CD4-positive, alpha-beta T cell treated with Interleukin-15 for 4 hours (primary cell): ENCODE data around the gene MITF.

Experiments used
- DNase-seq: peaks from one replicate; pipeline ENCODE4 v3.0.0-alpha.2; 2020; ENCODE audit warnings: low spot score

MITF gene

DNA sequence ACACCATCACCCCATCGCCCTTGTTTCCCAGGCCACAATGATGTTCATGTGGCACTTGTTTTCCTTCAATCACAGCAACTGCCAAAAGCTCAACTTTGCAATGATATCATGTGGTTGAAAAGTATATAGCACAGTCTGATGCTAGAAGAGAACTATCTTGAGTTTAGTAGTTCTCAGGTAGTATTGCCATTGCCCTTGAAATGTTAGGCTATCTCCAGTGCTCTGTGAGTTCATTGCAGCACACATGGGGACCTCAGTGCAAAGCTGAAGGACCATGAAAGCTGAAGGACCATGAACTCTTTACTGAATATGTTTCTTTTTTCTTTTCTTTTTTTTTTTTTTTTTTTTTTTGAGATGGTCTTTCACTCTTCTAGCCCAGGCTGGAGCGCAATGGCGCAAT, 224.4 kb downstream of the MITF start:
- no peak for DNase-seq

DNA sequence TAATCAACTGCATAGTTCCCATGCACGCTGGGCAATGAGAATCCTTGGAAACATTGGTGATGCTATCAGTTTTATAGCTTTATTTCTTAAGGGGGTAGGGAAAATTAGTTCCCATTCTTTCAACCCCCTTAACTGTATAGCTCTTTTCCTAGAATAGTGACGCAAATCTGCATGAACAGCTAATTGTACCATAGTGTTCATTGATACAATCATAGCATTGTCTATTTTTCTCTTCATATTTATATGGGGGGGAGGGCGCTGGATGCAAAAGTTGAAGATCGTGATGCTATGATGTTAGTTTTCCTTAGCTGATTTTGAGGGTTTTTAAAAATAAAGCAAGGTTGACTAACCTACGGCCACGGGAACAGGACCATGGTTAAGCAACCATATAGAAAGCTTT, 227.9 kb downstream of the MITF start:
- DNase-seq: no peak

DNA sequence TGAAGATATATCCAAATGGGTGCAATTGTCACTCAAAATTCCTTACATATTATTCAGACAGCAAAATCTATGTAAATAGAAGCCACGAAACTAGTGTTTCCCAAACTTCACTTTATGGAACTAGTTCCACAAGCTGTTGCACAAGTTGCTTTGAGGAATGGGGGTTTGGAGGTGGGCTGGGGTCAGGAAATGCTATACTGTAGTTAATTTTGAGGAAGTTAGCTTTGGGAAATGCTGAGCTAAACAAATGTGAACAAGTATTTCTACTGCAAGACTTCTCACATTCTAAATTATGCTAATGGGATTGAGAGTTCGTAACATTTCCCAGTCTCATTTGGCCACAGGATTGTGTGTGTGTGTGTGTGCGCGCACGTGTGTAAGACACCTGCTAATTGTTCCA, 231.6 kb downstream of the MITF start:
- no peak for DNase-seq

DNA sequence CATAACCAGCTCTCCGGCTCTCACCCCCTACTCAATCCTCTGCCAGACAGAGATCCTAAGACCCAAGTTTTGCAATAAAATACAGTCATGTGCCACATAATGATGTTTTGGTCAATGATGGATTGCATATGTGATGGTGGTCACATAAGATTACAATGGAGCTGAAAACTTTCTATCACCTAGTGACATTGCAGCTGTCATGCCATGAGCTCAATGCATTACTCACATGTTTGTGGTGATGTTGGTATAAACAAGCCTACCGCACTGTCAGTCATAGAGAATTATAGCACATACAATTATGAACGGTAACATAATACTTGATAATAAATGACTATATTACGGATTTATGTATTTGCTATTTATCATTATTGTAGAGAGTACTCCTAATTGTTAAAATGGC, 233.4 kb downstream of the MITF start:
- DNase-seq: no peak

DNA sequence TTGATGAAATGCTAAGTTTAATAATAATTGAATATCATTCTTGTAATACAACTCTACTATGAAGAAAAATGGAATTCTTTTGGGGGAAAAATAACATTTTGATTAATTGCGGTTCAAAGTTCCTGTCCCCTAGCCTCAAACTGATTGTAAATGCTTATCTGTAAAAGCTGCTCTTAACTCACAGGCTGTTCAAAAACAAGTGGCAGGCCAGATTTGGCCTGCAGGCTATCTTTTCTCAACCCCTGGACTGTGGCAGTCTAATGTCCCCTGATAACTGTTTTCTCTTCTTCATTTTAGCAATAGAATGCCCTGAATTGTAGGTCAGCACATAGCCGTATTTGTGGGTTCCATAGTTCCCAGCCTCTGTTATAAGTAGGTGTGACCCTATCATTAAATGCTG, 236.8 kb downstream of the MITF start:
- DNase-seq: no peak

DNA sequence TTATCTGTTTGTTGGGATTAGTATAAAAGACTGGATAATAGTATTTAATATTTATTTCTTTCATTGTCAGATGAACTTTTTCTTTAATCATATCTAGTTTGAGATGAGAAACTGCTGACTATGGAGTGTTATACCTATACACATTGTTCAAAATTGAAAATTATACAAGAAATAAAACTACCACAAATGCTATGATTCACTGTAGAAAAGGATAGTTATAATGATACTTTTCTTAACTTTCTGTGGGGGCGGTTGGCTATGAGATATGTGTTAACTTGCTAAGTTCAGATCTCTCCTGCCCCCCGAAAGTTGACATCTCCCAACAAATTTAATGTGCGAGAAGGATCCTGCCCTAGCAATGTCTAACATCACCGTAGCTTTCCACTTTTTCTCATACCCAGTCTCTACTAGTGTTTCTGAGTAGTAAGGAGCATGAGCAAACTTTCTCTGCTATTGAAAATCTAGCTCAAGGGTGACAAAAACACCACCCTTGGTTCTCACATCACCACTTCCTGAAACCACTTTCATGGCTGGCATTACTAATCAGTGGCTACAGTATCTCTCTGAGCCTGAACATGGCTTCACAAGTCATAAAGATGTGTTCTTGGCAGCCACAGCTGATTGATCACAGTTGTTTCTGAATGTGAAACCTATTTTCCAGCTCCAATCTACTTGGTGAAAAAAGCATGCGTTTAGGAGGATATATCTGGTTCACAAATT, 244.4 kb downstream of the MITF start:
- DNase-seq: no peak

DNA sequence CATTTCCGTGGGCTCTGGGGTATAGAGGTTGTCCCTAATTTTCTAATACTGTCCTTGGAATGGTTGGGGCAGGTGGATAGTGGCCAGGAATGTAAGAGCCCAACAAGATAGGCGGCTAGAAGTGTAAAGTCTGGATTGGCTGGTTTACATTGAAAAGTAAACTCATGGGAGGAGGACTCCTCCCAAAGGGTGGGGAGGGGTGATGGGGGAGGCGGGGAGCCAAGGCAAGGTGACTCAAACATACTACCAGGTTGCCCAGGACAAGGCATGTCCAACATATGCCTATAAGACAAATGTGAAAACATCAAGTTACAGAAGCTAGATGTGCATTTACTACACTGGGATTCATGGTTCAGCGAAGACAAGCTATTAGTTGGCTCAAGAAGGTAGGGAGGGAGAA, 246.0 kb downstream of the MITF start:
- DNase-seq: no peak

DNA sequence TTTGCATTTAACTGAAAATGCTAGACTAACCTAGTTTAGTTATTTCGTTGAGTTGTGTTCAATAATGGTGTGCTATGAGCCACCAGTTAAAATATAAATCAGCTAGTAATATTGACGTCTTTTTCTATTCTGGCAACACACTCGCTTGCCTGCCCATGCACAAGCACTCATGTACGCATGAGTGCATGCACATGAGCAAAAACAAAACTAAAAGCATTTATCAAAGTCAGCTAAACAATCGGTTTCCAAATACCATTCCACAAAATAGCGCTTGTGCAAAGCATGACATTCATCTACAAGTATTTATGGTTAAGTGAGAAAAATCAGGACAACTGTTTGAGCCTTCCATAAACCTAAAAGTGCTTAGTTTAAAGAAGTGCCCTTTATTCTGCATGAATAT, 247.2 kb downstream of the MITF start:
- DNase-seq: no peak

DNA sequence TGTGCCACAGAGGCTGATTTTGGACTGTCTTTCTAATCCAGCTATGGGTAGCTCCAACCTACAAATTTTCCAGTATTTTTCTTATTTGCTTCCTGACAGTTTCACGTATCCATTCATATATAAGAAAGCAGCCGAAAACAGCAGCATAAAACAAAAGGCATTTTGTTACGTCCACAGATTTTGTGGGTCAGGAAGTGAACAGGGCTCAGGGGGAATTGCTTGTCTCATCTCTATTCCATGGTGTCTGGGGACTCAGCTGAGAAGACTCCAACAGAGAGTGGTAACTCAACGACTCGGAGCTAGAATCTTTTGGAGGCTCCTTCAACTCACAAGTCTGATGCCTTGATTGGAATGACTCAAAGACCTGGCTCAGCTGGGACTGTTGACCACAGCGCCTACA, 248.6 kb downstream of the MITF start:
- DNase-seq: no peak

DNA sequence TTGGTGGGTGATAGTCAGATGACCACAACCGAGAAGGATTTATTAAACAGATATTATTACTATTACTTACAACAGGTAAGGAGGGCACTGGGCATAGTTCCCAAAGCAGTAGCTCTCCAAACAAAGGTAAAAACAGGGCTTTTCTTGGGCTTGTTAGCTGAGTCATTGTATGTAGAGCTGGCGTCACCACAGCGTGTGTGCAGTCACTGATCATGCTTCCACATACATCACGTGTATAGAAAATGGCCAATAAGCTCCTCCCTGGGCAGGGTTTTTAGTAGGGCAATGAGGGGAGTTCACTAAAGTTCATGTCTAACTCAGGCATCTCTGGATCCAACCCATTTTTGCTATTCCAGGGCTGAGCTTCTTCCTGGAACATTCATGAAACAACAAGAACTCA, 254.5 kb downstream of the MITF start:
- DNase-seq: no peak

DNA sequence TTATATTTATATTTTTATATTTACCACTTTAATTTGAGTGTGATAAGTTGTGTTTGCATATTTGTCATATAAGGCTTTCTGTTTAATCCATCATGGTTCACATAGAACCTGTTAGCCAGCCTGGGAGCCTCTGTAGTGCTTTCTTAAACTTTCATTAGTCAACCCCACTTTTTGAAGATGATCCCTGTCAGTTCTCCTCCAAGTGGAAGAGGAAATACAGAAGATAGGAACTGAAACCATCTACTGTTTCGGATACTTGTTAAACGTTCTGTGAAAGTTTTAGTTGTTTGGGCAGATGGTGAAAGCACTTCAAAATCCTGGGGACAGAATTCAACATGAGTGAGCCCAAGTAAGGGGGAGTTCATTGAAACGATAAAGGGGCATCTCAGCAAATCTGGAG, 255.7 kb downstream of the MITF start:
- no peak for DNase-seq

DNA sequence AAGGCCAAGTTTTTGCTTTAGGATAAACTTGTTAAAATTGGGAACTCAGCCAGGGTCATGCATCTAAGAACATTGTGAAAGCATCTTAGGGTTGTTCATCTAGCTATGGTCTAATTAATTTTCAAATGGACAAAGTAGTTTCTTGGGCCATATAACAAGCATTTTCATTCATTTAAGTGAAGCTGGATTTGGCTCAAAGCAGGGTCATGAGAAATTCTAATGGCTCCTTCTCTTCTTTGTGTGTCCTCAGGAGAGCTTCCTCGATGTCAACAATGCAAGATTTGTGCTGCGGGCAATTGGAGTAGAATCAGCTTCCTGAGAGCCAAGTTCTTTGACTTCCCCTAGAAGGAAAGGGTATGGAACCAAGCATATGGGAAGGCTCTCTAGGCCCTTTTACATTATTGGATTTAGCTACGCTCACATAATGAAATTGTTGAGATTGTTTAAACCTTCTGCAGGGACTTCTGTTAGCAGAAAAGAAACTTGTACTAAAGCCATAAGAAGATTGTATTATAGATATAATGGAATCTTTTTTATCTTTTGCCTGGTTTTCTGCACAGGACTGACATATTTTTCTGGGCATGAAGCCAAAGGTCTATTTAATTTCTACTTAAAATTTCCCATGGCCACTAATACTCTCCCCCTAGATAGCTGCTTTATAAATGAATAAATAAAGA, 258.5 kb downstream of the MITF start:
- no peak for DNase-seq

DNA sequence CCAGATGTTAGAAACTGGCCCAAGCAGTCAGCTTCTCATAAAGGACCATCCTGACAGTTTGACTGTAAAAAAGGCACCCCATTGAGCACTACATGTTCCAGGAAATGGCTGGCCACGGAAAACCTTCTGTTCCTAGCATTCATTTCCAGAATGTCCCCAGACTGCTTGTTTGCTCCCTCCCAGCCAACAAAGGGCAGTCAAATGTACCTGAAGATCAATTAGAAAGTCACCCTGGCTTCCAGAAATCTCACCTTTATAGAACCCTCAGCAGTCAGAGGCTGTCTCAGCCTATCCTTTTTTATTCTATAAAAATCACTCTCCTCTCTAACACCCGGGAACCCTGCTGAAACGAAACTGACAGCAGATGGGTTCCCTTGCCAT, 259.5 kb downstream of the MITF start:
- no peak for DNase-seq

DNA sequence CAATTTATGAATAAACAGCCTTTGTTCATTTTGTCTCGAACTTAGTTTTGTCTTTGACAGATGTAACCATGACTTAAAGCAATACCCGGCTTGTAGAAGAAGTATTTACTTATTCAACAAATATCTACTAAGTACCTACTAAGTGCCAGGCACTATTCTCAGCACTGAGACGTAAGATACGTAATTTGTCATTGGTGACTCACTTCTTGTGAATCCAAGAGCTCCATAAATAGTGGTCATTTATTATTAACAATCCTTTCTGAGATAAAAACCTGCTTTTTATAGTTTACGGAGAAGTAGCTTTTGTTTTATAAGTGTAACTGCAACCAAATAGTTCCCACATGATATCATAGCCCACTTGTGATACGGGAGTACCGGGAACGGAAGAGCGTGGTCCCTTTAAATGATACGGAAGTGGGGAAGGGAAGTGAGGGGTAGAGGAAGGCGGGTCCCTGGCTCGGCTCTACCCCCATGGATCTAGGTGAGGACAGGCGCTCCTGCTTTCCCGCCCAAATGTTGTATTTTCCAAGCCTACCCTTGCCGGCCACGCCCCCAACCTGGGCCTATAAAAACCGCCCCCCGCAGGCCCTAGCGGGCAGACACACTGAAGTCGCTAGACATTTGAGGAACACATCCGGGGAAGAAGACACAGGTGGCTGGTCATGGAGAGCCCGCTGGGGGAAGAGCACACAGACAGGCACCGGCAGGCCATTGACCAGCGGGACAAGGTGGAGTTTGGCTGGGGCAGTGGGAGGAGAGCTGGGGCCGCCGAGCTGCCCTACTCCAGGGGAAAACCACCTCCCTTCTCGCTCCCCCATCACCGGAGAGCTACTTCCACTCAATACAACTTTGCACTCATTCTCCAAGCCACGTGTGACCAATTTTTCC, 260.1 kb downstream of the MITF start, which contains the start of gene SAMMSON:
Gene SAMMSON (plus strand): TSS at position 594 of the 888 bp plus-strand sequence.
- DNase-seq: no peak

DNA sequence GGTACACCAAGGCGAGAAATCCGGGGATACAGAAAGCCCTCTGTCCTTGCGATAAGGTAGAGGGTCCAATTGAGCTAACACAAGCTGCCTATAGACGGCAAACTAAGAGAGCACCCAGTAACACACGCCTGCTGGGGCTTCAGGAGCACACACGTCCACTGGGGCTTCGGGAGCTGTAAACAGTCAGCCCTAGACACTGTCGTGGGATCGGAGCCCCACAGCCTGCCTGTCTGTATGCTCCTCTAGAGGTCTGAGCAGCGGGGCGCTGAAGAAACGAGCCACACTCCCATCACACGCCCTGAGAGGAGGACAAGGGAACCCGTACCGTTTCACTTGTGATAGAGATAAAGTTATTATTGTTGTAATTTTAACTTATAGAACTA, 260.8 kb downstream of the MITF start:
- DNase-seq: no peak

DNA sequence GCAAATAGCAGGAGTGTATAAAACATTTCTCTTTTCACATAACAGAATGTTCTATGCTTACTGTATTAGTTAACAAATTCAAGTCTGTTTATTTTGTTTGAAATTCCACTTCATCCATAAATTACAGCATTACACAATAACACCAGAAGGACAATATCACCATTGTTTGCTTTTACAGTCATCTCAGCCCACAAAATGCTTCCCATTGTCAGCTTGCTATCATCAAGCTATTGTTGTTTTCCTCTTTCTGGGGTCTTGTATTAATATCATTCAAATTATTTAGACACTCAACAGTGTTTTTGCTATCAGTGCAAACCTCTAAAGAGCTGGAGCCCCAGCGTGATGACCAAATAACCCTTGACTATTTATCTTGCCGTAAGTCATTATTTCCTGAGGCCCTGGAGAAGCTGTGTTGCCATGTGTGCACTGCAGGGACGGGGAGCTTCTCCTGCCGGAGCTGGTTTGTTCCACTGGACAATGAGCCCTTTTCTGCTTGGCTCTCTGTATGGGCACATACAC, 261.4 kb downstream of the MITF start:
- DNase-seq: no peak

DNA sequence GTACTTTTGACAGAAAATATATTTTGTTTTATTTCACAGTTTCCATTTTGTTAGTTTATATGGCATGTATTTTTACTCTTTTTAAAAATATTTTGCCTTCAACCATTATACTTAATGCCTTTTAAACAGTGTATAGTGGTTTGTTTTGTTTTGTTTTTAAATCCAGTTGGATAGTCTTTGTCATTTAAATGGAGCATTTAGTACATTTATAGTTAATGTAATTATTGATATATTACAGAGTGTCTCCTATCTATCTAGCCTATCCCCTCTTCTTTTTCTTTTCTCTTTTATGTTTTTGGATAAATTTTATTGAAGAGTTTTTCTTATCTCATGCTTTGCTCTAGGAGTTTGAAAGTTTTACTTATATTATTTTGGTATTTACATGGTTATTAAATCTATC, 263.9 kb downstream of the MITF start:
- DNase-seq: no peak

DNA sequence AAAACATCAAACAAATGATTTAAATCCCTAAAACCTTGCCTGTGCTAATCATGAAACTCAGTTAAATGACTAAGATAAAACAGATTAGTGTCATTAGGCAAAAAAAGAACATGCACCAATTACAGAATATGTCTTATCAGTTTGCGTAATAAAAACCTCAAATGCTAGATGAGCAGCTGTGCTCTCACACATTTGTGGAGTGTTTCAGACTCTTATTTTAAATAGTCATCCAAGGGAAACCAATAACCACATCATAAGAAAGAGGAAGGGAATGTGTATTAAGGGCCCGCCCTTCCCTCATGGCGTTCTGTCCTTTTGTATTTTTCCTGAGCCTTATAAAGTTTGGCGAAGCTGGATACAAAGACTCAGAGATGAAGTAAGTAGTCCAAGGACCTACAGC, 266.8 kb downstream of the MITF start:
- no peak for DNase-seq

DNA sequence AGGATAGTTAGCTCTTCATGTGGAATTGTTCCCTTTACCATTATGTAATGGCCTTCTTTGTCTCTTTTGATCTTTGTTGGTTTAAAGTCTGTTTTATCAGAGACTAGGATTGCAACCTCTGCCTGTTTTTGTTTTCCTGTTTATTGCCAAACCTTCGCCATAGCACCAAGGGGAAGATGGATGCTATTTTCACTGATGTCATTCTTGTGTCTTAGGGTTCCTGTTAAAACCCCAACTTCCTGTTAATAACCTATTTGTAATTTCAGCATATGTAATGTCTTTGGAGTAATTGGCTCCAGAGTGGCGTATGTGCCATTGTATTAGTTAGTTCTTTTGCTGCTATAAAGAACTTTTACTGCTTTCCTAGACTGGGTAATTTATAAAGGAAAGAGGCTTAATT, 271.1 kb downstream of the MITF start:
- DNase-seq: no peak

DNA sequence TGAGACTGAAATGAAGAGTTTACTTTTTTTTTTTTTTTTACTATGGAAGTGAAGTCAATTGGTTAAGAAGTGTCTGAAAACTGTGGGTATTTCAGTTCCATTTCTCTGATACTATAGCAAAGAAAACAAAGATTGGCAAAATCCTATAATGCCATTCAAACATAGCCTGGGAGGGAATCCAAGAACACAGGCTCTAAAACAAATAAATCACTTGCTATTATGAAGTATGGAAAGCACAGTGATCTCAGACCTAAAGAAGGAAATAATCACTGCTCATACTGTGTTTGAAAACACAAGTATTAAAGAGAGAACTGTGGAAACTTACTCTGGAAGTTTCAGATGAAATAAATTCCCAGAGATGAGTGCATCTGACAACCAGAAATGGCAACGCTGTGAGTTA, 272.3 kb downstream of the MITF start:
- no peak for DNase-seq
